HG03196 (cell line): ENCODE measurements around the gene SP140L.
"Not testable (repeated sequence)": the region's sequence is repeated elsewhere in the genome, so short reads cannot be mapped to it uniquely, and the experiment has no call there.

Experiments used
- ATAC-seq: cut with Tn5 transposase; IDR thresholded peaks from one replicate; pipeline ENCODE4 v1.9.1; 2021; ENCODE audit not compliant: unreplicated experiment

Gene SP140L

DNA sequence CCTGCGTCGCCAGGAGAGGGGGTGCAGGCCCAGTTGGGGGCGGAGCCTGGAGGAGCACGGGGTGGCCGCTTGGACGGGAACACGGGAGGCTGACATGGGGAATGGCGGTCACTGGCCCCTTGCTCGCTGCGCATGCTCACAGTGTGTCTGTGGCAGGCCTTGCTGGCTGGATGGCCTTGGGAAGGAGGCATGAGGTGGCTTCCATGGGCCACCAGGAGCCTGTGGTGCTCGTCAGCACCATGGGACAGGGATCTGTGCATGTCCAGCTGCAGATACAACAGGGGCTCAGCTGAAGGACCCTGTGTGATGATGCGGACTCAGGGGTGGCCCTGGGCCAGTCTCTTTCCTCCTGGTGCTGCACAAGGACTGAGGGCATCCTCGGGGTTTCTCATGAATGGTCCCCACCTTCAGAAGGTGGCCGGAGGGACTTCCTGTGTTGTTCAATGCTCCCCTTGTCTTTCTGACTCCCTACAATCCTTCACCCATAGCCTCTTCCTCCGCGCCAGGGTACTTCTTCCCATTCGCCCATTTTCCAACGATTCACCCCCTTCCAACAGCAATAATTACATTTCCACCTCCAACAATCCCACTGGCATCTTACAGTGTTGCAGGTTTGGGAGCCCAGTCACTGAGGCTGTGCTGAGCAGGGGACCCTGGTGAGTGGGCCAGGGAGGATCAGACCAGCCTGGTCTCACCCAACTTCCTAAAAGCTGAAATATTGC is 3.4 kb upstream of the SP140L start:
- ATAC-seq: no peak

DNA sequence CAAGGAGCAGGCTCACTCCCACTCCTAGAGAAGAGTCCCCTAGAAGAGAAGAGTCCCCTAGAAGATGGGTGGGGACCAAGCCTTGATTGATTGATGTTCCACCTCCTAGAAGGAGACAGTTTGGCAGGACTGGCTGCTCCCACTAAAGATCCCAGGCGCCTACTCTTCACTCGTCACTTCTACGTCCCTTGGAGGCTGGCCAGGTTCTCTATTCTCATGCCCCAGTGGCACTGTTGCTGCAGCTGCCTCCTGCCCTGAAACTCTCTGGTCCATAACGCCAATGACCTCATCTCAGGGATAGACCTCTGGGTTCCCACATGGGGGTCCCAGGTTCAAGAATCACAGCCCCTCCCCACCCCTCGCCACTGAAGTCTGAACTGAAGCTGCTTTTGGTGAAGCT is 2.5 kb upstream of the SP140L start:
- ATAC-seq: no peak

DNA sequence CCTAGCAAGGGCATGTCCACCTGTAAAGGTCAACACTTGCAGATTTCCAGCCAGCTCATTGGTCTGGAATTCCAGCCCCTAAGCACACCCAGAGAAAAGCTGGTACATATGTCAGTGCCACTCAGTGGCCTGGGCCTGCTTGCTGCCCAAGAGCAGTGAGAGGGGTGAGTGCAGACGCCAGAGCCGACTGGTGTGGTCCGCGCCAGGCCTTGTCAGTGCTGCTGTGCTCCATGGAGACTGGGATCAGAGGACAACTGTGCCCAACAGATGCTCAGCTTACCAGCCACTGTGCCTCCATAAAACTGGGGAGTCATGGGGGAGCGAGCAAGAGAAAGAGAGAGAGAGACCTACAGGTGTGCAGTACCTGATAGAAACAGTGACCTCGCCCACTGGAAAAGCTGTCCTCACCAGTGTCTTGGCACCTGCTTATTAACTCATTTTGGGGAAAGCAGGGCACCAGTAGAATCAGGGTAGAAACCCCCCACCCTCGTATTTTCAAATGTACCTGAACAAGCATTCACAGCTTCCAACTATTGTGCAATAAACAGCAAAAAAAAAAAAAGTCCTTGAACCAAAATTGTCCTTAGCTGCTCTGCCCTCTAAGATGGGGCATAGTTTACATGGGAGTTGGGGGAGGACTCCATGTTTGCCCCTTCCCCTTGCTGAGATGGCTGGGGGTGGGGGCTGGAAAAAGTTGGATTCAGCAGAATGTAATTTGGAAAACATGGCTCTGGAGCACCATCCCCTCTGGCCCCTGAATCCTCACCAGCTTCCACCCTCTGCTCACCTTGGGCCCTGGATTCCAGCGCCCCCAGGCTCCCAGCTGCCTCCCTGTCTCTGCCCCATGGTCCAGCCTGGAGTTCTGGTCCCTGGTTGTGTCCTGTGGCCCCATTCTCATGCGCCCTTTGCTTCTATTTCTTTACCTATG is 1.4 kb upstream of the SP140L start:
- no peak for ATAC-seq

DNA sequence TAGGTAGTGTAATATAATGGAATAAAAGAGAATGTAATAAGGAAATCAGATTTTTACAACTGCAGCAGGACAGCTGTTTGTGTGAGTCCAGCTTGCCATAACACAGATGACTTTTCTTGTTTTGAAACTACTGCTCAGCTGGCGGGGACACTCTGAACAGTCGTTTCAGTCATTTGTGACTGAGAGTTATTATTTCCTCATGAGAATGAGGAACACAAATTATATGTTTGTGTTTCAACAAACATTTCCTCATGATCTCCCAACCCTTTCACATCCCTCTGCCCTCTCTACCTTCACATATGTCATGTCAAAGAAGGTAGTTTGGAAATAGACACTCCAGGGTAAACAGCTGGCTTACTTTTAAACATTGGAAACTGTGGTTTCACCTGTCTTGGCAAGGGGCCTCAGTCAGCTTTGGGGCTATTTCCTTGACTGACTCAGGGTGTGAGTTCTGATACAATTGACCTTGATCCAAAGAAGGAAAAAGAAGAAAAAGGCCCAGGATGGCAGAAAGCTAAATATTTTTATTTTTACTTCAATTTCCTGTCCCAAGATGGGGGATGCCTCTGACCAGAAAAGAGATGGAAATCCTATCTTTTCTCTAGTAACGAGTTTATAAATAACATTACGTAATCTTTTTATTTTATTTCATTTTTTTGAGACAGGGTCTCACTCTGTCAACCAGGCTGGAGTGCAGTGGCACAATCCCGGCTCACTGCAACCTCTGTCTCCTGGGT is 593 bp downstream of the SP140L start:
- peak; percentile 51 for ATAC-seq

DNA sequence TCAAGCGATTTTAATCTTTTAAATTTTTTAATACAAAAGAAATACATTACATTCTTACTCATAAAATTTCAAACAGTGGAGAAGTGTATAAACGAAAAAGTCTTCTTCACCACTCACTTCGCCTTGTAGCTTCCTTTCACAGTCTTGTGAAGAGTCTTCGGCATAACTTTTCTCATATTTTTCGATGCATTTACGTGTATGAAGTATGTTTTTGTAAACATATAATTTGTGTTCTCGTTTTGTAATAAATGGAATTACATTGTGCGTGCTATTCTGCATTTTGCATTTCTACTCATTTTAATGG is 1.1 kb downstream of the SP140L start:
- no peak for ATAC-seq

DNA sequence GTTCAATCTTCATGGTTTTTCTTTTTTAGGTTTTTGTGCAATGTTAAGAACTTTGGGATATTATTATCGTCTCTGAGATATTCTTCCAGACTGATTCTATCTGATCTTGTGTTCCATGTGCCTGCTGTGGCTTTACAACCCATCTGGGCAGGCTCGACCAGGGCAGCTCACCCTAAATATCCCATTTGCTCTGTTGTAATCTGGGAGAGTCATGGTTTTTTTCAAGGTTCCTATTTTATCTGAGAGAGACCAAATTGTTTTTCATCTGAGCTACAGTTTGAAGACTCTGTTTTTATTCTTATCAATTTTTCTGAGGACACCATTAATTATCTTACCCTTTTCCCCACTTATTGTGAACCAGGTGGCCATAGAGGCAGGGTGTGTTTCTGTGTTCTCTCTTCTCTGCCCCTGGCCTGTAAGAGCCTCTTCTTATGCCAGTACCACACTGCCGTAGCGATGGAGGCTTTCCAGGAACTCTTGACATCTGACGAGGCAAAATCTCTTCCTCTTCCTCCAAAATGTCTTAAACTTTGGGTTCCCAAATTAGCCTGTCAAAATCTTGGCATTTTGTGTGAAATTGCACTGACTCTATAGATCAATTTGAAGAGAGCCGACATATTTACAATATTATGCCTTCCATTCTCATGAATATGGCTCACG is 3.1 kb downstream of the SP140L start:
- no peak for ATAC-seq

DNA sequence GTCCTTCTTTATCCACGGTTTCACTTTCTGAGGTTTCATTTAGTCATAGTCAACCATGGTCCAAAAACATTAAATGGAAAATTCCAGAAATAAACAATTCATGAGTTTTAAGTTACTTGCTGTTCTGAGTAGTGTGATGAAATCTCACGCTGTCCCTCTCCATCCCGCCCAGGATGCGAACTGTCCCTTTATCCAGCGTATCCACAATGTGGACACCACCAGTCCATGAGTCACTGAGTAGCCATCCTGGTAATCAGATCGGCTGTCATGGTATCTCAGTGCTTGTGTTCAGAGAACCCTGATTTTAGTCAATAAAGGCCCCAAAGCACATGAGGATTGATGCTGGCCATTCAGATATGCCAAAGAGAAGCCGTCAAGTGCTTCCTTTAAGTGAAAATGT is 3.7 kb downstream of the SP140L start:
- ATAC-seq: no peak

DNA sequence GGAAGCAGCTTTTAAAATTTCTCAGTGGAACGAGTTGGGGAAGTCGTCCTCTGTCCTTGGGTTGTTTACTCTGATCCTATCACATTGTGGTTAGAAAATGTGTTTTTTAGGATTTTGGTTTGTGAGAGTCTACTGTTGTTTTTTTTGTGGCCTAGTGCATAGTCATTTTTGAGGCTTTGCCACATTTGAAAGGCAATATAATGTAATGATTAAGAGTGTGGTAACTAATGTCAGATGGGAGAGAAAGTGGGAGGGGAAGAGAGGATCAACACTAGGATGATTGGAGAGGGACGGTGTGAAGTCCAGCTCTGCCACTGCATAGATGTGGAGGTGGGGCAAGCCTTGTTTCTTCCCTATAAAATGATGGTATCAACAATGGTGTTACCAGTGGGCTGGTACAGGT is 8.5 kb downstream of the SP140L start:
- no peak for ATAC-seq

DNA sequence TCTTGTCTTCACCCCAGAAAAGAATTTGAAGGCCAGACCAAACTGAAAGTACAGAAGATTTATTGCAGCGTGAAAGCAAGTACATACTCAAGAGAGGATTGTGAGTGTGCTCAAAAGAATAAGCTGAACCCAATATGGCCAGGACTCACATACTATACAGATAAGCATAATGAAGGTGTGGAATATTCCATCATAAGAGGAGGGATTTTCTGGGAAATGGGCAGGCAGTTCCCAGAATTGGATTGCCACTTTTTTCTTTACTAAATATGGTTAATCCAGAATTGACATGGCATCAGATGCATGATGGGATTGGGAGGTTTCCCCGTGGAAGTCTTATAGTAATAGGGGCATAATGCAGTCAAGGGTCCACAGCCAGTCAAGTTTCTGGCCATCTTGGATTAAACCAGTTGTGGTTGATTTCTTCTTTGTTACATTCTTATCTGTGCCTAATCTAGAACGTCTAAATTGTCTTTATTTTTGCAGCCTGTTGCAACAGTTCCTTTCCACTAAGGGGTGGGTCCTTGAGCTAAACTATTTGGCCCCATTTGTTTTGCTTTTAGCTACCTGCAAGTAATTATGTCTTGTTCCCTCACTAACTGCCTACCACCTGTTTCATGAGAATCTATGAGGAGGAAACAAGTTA is 9.0 kb downstream of the SP140L start:
- ATAC-seq: no peak

DNA sequence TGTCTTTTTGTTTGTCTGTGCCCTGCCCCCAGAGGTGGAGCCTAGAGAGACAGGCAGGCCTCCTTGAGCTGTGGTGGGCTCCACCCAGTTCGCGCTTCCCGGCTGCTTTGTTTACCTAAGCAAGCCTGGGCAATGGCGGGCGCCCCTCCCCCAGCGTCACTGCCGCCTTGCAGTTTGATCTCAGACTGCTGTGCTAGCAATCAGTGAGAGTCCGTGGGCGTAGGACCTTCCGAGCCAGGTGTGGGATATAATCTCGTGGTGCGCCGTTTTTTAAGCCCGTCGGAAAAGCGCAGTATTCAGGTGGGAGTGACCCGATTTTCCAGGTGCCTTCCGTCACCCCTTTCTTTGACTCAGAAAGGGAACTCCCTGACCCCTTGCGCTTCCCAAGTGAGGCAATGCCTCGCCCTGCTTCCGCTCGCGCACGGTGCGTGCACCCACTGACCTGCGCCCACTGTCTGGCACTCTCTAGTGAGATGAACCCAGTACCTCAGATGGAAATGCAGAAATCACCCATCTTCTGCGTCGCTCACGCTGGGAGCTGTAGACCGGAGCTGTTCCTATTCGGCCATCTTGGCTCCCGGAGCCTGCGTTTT is 15.0 kb downstream of the SP140L start:
- not testable (repeated sequence) for ATAC-seq

DNA sequence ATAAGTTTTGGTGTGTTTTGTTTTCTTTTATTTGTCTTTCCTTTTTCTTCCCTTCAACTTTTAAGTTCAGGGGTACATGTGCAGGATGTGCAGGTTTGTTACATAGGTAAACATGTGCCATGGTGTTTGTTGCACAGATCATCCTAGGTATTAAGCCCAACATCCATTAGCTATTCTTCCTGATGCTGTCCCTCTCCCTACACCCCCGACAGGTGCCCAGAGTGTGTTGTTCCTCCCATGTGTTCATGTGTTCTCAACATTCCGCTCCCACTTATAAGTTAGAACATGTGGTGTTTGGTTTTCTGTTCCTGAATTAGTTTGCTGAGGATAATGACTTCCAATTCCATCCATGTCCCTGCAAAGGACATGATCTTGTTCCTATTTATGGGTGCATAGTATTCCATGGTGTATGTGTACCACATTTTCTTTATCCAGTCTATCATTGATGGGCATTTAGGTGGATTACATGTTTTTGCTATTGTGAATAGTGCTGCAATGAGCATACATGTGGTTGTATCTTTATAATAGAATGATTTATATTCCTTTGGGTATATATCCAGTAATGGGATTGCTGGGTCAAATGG is 16.1 kb downstream of the SP140L start:
- not testable (repeated sequence) for ATAC-seq

DNA sequence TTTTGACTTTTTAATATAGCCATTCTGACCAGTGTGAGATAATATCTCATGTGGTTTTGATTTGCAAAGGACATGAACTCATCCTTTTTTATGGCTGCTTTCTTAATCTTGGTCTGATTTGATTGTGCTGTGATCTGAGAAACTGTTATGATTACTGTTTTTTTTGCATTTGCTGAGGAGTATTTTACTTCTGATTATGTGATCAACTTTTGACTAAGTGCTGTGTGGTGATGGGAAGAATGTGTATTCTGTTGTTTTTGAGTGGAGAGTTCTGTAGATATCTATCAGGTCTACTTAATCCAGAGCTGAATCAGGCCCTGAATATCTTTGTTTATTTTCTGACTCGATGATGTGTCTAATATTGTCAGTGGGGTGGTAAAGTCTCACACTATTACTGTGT is 16.8 kb downstream of the SP140L start:
- no peak for ATAC-seq

DNA sequence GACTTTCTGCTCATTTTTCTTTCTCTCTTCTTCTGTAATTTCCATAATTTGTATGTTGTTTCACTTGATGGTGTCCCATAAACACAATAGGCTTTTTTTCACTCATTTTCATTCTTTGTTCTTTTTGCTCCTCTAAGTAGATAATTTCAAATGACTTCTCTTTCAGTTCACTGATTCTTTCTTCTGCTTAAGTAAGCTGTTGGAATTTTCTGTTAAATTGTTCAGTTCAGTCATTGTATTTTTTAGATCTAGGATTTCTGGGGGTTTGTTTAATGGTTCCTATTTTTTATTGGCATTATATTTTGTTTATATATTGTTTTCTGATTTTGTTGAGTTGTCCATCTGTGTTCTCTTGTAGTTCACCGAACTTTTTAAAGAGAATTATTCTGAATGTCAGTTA is 19.5 kb downstream of the SP140L start:
- no peak for ATAC-seq

DNA sequence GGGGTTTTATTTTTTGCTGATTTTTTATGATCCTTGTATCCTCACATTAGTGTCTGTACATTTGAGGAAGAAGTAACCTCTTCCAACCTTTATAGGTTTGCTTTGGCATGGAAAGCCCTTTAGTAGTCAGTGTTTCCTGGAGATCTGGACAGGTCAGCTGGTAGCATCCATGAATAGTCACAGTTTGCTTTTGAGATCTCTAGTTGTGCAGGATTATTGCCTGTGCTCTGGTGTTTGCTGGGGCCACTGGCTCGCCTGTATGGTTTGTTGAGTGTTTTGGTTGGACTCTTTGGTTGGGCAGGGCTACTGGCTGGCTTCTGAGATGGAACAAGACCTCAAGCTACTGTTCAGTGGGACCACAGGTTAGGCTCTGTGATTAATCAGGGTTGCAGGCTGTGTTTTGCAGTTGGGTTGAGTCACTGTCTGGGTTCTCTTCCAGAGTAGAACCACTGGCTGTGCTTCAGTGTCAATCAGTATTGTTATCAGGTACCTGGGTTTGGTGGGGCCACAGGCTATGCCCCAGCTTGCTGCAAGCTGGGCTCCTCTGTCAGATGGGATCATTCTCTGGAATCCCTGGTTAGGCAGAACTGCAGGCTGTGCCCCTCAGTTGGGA is 20.0 kb downstream of the SP140L start:
- ATAC-seq: no peak

DNA sequence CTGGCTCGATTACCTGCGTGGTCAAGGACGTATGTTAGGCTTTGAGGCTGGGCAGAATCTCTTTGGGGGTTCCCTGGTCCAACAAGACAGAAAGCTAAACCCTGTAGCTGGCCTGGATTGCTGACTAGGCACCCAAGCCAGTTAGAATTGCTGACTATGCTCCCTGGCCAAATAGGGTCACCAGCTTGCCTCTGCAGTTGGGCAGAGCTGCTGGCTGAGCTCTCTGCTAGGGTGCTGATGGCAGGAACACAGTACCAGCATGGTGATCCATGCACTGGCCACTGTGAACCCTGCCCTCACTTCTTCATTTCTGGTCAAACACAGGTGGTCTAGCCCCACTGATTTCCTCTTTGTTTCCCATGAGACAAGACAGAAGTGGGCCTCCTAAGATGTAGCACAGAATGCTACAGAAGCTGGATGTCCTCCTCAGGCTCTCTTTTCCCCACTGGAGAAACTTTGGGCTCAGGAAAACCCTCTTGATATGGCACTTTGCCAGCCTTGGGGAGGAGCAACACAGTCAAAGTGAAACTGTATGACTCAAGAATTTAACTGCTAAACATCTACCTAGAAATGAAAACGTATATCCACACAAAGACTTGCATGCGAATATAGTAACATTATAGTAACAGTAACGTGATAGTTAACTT is 20.8 kb downstream of the SP140L start:
- no peak for ATAC-seq

DNA sequence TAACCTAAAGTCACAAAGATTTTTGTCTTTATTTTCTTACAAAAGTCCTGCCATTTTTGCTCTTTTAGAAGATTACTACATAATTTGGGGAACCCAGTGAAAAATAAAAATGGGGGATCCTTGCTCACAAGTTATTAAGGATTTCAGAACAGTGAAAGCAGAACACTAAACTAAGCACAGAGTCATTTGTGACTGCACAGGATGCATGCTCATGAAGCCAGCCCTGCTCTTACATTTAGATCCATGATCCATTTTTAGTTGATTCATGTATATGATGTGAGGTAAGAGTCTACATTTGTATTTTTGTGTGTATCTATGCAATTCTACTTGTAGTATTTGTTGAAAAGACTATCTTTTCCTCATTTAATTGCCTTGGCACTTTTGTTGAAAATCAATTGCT is 21.8 kb downstream of the SP140L start:
- ATAC-seq: no peak

DNA sequence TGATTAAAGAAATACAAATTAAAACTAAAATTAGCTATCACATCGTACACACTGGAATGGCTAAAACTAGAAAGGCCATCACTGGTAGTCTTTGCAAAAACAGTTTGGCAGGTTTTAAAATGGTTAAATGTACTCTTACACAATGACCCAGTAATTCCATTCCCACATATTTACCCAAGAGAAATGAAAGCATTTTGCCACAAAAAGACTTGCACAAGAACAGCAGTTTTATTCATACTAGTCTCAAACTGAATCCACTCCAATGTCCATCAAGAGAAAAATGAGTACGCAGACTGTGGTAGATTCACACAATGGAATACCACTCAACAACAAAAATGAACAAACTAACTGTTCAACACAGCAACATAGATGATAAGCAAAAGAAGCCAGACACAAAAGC is 29.1 kb downstream of the SP140L start:
- ATAC-seq: no peak

DNA sequence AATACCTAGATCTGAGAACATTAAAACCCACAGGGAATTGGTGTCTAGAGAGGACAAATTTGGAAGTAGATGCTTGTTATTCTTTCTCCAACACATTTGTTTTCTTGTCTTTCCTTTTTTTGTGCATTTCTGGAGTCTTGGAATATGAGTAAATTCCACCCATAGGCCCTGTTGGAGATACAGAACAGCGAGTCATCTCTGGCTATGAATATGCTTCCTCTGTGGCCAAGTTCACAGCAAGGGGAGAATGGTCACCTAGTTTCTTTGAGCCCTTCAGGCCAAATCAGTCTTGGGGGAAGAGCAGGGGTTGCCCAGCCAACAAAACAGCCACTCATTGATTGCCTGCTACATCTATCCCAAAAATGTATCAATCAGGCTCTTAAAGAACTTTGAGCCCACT is 31.3 kb downstream of the SP140L start:
- no peak for ATAC-seq

DNA sequence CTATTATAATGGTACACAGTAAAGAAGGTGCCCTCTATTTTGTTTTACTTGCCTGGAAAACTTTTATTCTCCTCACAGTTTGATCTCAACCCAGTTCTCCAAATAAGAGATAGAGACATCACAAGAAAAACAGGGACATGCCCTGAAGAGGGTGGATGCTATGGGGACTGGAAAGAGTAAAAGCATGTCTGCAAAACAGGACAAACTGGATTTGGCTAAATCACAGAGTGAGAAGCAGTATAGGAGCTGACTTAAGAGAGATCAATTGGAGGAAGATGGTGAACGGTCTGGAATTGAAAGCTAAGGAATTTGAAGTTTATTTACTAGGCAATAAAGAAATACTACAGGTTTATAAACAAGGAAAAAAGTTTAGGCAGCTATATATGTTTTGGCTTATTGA is 33.0 kb downstream of the SP140L start:
- ATAC-seq: no peak
